ENCODE results near the gene IKBIP.
"Not testable (repeated sequence)": the region's sequence is repeated elsewhere in the genome, so short reads cannot be mapped to it uniquely, and the experiment has no call there.

Gene IKBIP

DNA sequence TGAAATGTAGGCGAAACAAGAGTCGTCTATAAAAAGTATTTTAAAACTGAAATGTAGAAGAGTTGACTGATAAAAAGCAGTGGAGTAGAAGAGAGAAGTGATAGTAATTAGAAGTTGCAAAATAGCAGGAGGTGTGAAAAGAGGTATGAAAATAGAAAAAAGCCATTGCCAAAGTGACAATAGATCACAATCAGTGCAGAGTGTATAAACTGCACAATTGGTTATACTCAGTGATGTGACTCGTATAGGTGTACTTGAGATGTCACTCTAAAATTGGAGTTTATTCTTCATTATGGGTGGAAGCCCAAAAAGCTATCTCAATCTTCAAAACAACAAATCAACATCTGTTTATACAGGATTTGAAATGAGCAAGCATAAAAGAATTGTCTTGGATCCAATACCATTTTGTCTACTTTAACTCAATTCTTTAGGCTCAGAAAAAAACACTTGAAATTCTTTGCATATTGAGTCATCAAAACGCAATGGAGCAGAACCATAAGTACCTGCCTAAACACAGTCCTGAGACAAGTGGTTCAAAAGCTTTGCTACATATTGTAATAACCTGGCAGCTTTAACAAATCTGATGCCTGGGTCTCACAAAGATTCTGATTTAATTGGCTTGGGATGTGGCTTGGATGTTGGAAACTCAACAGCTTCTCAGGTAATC is 8.8 kb downstream of the IKBIP start:
- peak; percentile 53 for DNase-seq

DNA sequence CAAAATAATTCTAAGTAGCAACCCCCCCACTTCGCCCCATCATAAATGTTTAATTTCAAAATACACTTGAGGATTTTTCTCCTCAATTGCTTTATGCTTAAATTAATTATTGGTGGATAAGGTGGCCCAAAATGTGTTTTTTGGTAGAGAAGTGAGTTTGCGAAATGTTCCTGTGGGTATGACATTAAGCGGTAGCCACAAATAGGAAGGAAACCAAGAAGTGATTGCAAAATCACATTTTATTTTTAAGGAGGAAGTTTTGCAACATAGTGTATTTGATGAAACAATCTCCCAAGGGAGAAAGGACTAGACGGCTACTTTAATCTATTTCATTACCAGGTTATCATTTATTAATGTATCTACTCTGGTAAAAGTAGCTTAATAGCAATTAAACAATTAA is 25.6 kb downstream of the IKBIP start:
- DNase-seq = no peak

GRCh38 chr12:98612696-98613334 is 31.8 kb downstream of the IKBIP start:
- no peak for DNase-seq

DNA sequence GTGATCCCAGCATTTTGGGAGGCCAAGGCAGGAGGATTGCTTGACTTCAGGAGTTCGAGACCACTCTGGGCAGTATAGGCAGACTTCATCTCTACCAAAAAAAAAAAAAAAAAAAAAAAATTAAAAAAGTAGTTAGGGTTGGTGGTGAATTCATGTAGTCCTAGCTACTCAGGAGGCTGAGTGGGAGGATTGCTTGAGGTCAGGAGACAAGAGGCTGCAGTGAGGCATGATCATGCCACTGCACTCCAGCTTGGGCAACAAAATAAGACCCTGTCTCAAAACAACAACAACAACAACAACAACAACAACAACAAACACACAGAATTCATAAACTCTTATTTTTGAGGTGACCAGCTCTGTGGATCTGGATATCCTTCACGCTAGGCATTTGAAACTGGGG is 34.0 kb downstream of the IKBIP start:
- no peak for DNase-seq

GRCh38 chr12:98606359-98606988 is 38.1 kb downstream of the IKBIP start:
- DNase-seq = no peak

- DNase-seq = no peak
Measured at GRCh38 chr12:98601924-98602323, 42.7 kb downstream of the IKBIP start.

- DNase-seq = not testable (repeated sequence)
Measured at GRCh38 chr12:98597313-98597712, 47.3 kb downstream of the IKBIP start.

- no peak for DNase-seq
Measured at GRCh38 chr12:98595243-98595988, 49.2 kb downstream of the IKBIP start.

DNA sequence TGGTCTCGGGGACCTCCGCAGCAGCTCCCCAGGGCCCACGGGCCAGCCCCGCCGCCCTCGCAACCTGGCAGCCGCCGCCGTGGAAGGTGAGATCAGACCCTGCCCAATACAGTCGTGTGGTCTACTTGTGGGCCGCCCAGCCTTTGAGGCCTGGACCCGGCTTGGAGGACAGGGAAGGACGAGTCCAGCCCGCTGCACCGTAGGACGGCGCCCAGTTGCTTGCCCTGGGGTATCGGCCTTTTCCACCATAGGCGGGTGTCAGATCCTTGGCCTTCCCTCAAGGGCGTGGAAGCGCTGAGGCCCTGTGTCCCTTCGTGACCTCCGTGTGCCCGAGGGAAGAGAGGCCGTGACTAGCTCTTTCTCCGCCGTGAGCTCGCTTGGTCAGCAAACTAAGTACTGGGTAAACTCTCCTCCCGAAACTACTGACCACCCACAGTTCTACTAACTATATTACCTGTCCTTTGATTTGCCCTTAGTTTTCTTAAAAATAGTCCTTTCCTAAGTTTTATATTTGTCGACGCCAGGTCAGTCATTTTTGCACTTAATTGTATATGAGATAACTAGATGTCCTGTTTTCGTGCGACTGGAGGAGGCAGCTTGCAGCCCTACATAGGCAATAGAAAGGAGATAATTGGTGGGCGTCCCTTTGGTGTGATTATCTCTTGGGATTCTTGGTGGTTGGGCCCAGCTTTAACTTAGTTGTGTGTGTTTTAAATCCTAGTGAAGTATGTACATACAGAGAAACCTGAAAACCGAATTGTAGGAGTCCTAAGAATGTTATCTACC is 50.3 kb downstream of the IKBIP start:
- no peak for DNase-seq

DNA sequence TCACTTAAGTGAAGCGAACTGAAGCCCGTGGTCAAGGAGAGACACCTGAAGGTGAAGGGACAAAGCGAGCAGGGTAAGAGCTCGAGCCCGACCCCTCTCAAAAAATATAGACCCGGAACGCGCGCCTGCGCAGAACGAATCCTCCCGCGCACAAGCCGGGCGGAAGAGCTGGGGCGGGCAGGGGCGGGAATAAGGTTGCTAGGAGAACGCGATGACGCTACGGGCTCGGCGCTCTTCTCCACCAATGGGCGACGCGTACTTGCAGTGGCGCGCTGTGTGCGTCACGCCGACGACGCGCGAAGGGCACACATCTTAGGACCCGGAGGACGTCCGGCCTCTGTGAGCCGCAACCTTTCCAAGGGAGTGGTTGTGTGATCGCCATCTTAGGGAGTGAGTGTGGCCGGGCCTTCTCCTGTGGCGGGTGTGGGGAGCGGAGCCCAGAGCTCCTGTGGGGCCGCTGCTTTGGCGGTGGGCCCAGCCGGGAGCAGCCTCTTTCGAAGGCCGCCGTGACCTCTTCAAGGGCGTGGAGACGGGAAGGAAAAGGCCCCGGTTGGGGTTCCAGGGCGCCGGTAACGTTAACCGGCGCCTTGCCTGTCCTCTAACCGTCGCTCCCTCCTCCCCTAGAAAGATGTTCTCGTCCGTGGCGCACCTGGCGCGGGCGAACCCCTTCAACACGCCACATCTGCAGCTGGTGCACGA is 51.1 kb downstream of the IKBIP start, which contains the start of gene SLC25A3:
TSS of gene SLC25A3 (plus strand) at position 336 of the 699 bp plus-strand sequence. CDS start at position 629, 293 bp downstream.
- peak; percentile 96 for DNase-seq

GRCh38 chr12:98592825-98593322 is 51.7 kb downstream of the IKBIP start:
- no peak for DNase-seq

GRCh38 chr12:98591209-98591608 is 53.4 kb downstream of the IKBIP start:
- DNase-seq = no peak

DNA sequence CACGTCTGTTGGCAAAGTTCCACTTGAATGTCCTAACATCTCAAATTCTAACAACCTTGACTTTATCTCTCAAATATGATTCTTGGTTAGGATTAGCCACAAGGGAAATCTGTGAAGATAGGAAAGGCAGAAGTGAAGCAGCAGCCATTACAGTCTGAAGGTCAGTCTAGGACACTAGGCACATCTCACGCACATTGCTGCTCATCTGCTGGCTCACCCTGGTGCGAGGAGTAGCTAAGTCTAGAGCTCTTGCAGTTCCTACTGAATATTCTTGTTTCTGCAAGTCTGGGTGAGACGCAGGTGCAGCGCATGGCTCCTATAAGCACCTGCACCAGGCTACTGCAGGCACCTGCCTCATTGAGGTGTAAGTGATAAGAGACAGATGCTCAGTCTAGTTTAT is 57.5 kb downstream of the IKBIP start:
- no peak for DNase-seq

GRCh38 chr12:98582093-98582492 is 62.5 kb downstream of the IKBIP start:
- DNase-seq = no peak

GRCh38 chr12:98581101-98581500 is 63.5 kb downstream of the IKBIP start:
- no peak for DNase-seq

DNA sequence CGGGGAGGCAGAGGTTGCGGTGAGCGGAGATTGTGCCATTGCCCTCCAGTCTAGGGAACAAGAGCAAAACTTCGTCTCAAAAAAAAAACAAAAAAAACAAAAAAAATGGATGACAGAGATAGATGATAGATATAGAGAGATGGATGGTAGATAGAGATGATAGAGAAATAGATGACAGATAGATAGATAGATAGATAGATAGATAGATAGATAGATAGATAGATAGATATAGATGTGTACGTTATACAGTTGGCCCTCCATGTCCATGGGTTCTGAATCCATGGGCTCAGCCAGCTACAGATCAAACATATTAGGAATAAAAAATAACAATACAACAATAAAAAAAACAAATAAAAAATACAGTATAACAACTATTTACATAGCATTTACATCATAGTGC is 63.9 kb downstream of the IKBIP start:
- no peak for DNase-seq

- DNase-seq = no peak
Measured at GRCh38 chr12:98579835-98580234, 64.8 kb downstream of the IKBIP start.

DNA sequence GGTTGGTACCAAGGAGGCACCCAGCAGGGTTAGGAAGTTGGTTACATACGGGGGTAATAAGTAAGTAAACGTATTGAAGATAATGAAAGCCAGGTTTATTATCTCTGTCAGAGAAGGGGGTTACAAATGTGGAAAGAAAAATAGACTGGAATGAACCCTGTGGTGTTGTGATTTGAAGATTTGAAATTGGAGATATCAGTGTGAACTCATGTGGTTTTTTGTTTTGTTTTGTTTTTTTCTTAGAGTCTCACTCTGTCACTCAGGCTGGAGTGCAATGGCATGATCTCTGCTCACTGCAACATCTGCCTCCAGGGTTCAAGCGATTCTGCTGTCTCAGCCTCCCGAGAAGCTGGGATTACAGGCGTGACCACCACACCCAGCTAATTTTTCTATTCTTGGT is 65.2 kb downstream of the IKBIP start:
- no peak for DNase-seq

DNA sequence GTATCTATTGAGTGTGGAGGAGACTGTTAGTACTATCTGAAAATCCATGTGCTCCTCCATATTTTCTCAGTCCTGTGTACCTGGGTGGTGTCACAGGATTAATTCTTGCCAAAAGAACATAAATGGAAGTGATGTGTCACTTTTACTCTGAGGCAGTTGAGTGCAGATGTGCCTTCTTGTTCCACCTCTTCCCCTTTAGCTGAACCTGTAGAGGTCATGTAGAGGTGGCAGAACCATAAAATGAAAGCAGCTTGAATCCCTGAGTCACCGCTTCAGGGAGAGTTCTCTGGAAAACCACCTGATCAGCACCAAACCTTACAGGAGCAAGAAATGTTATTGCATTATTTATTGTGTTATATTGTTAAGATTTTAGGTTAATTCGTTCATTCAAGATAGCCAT is 65.8 kb downstream of the IKBIP start:
- DNase-seq = no peak

- no peak for DNase-seq
Measured at GRCh38 chr12:98578392-98578791, 66.2 kb downstream of the IKBIP start.

GRCh38 chr12:98576795-98577194 is 67.8 kb downstream of the IKBIP start:
- not testable (repeated sequence) for DNase-seq

GRCh38 chr12:98575013-98575412 is 69.6 kb downstream of the IKBIP start:
- no peak for DNase-seq
